GM18517 (cell line): ENCODE data around the gene PLN.

Experiments used
- ATAC-seq: cut with Tn5 transposase; IDR thresholded peaks from one replicate; pipeline ENCODE4 v1.9.1; 2021; ENCODE audit warnings: mild to moderate bottlenecking, moderate library complexity; ENCODE audit not compliant: unreplicated experiment

PLN gene

DNA sequence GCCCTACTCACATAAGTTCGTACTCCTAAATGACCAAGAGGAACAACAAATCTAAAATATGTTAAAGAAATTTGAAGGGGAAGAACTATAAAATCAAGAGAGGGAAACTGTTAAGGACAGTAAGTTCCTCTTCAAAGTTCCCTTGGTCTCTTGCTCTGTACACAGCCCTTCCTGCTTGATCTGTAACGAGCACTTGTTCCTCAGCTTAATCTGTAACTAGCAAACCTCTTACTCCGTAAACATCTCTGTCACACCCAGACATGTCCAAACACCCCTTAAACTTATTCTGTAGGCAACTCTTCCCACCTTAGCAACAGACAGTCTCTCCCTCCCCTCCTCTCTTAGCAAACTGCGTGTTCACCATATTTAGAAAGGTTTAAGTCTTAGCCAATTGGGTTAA is 29.9 kb downstream of the PLN start:
- no peak for ATAC-seq

DNA sequence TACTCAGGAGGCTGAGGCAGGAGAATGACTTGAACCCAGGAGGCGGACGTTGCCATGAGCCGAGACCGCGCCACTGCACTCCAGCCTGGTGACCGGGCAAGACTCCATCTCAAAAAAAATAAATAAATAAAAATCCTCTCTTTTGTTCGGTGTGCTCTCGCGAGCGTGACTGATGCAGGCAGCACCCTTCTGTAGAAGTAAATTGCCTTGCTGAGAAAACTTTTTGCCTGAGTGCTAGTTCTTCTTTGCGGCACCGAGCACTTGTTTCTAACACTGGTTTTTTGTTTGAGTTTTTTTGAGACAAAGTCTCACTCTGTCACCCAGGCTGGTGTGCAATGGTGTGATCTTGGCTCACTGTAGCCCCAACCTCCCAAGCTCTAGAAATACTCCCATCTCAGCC is 30.5 kb downstream of the PLN start:
- ATAC-seq = no peak

DNA sequence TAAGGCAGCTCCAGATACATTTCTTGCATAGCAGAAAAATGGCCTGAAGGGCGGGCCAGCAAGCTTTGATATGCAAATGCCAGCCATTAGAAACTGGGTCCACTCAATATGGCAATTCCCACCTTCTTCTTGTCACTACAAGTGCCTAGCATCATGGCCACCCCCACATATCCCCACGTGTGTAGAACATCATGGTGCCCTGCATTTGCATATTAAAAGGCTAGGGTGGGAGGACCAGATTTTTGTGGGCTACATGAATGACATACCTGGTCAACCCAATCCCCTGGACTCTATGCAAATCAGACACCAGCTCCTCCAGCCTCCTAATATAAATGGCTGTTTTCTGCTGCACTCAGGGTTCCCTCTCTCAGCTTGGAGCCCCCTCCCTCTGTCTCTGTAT is 31.7 kb downstream of the PLN start:
- ATAC-seq = no peak

DNA sequence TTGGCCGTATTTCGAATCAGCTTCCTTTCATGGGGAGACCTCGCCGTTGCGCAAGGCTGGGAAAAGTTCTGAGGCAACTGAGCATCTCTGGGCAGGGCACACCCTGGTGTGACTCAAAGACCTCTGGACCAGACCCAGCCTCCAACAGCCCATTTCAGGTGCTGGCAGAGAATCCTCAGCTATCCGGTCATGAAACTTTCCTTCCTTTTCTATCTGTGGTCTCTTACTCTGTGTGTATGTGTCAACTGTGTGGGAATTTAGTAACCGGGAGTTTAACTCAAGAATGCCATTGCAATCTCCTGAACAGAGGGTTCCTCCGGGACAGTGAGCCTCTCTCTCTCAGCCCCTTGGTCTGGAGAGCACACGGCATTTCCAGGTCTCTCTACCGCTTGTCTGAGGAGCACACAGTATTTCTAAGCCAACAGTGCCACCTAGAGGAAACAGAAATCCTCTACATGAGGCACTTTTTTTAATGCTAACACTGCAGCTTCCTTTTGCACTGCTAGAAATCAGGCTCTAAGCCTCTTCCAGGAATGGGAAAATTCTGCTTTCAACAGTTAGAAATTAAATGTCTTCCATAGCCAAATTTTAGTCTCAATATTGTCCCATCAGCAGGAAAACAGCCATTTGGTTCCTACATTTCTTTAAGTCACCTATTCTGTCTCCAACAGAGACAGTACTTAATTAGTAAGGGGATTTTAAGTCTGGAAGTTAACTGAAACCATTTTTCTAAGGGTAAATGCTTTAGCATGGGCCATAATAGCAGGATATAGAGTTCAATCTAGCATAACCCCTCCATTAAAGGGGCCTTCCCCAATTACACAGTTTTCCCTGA is 32.7 kb downstream of the PLN start:
- ATAC-seq = no peak

DNA sequence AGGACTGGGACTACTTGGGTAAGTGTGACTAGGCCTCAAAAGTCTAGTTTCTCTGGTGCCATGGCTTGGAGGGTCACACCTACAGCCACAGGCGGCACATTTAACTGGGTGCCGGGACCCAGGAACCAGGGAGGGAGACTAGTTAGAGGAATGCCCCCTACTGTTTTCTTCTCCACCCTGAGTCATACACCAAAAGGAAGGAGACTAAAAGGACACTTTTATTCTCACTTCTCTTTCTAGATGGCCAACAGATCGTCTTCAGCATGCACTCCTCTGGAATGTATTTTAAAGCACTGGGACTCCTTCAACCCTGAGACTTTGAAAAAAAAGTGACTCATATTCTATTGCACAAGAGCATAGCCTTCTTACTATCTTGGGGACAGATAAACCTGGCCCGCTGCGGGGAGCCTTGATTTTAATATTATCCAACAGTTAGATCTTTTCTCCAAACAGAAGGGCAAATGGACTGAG is 33.4 kb downstream of the PLN start:
- no peak for ATAC-seq

DNA sequence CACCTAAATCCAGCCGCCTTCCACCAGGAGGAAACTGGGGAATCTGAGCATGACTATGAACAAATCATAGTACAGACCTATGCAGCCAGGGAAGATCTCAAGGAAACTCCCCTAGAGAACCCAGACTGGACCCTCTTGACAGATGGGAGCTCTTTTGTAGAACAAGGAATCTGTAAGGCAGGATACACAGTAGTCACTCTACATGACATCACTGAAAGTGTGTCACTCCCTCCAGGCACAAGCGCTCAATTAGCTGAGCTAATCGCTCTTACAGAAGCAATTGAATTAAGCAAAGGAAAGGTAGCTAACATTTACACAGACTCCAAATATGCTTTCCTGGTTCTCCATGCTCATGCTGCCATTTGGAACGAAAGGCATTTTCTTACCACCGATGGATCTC is 36.8 kb downstream of the PLN start:
- no peak for ATAC-seq

DNA sequence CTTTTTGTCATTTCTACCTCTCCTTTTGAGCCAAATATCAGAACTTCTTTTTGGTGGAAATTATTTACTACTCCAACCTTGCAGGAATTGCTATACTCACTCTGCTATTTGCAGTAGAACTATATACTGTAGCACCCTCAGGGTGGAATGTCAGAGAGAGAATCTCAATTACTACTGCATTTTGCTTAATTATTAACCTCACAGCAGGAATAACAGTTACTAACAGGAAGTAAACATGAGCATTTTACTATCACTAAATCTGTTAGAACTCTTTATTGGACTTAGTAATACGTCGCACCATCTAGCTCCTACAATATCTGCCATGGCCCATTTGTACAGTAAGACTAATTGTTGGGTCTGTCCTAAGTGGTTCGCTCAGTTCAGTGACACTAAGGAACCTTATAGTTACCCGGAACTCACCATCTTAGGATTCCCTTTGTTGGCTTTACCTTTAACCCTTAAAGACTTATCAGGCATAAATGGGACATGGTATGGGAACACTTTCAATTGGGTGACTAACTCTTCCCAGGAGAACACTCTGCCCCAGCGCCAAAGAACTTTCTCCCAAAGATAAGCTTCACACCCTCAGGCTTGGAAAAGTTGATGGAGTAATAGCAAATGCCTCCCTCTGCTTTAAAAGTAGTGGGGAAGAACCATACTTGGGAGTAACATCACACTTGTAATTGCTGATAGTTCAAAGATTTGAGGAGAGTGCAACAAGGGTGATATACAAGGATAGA is 38.8 kb downstream of the PLN start:
- no peak for ATAC-seq

DNA sequence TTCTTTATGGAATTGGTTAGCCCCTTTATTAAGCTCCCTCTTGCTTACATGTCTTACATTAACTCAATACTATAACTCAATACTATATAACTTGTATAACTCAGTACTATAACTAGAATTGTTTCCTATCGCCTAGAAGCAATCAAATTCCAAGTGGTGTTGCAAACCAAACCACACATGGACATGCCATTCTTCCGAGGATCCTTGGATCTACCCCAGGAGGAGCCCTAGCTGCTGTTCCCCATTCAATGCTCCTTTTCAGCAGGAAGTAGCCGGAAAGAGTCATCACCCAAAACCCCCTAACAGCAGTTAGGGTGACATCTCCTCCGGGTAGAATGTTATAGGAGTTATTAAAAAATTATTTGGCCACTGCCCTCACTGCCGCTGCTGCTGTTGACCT is 40.5 kb downstream of the PLN start:
- no peak for ATAC-seq

DNA sequence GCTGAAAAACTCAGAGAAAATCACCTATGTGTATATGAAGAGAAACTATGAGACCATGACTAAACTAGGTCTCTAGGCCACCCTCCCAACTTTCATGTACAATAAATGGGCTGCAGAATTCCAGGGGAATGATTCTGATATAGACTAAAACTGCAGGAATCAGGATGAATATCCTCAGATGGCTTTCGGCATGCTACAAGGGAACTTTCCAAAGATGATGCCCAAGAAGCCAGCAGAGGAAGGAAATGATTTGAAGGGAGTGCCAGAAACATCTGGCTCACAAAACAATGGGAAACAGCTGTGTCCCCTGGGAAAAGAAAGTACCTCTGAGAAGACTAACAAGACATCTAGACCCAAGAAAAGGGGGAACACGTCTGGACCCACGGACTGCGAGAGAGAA is 41.1 kb downstream of the PLN start:
- no peak for ATAC-seq

DNA sequence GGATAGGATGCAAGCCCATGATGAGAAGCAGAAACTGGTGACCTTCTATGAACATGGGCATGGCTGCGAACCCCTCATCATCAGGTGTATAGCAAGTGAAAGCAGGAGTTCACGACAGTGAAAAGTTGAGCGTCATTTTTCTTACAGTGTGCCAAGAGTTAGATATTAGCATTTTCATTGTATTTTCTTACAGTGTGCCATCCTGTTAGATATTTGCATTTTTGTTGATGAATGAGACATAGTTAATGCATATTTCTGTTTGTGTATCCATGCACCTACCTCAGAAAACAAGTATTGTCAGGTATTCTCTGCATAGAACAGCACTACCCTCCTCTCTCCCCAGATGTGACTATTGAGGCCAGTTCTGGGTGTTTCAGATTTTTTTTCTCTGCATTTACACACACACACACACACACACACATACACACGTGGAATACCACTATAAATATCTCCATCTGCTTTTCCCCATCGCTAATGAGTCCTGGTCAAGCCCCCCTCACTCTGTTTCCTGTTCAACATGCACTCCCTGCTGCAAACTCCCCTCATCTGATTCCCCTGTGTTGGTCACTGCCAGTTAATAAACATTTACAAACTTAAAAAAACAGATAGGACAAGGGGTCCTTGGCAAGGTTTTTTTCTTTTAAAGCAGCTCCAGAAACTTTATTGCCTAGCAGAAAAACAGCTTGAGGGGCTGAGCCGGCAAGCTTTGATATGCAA is 41.7 kb downstream of the PLN start:
- ATAC-seq = no peak

DNA sequence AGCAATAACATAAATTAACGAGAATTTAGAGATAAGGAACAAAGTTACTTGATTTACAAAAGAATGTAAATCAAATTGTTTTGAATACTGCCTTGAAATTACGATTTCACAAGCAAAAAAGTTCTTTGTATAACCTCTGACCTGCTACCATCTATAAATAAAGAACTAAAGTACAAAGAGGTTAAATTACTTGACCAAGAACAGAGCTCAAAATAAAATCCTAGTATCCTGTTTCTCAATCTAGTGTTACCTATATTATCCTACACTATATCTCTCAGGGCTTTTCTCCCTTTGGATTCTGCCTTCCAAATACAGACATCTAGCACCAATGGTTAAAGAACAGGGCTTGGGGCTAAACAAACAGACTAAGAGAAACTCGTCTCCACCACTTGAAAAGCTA is 43.8 kb downstream of the PLN start:
- no peak for ATAC-seq

DNA sequence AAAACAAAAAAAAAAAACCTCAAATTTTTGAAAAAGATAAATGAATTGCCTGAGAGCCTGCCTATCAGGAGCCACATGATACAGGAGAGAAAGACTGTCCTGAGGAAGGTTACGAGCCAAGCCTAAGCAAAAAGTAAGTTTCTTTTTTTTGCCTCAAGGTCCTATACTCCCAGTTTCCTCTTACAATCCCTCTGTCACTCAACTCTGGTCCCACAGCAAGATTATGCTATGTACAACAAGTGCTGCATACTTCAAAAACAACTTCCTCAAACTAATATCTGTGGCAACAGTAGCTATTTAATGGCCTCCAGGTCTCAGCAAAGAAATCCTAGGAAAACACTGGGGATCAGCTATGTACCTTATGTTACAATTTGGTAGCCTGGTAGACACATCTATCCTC is 46.8 kb downstream of the PLN start:
- no peak for ATAC-seq

DNA sequence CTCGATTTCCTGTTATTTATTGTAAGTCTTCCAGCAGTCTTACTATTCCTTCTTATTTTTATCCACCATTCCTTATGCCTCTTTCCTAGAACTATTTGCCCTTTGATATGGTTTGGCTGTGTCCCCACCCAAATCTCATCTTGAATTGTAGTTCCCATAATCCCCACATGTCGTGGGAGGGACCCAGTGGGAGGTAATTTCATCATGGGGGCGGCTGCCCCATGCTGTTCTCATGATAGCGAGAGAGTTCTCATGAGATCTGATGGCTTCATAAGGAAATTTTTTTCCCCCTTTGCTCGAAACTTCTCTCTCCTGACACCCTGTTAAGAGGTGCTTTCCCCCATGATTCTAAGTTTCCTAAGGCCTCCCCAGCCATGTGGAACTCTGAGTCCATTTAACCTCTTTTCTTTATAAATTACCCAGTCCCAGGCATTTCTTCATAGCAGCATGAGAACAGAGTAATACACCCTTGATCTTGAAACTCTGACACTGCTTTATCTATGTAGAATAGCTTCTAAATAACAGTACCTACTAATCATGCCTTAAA is 48.8 kb downstream of the PLN start:
- no peak for ATAC-seq

DNA sequence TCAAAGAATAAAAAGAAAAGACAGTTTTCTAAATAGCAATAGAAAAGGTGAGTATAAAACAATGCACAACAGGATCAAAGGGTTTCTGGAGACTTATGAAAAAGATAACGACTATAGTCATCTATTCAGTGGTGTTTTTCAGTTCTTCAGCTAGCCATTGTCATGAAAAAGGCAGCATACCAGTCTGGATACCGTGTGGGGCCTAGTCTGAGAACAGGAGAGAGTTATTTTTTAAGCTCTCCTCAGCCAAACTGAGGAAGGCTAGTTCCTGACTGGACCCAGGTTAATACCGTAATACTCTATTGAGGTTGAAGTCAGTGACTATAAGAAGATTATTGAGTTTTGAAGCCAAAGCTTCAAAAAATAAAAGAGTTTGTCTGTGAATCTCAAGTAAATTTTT is 49.5 kb downstream of the PLN start:
- no peak for ATAC-seq

DNA sequence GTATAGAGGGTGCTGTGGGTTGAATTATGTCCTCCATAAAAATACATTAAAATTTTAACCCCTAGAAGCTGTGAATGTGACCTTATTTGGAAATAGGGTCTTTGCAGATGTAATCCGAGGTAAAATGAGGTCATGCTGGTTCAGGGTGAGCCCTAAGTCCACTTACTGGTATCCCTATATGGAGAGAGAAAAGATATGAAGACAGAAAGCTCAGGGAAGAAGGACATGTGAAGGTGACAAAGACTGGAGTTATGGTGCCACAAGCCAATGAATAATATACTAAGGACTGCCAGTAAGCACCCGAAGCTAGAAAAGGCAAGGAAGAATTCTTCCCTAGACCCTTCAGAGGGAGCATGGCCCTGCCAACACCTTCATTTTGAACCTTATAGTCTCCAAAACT is 50.2 kb downstream of the PLN start:
- ATAC-seq = no peak

DNA sequence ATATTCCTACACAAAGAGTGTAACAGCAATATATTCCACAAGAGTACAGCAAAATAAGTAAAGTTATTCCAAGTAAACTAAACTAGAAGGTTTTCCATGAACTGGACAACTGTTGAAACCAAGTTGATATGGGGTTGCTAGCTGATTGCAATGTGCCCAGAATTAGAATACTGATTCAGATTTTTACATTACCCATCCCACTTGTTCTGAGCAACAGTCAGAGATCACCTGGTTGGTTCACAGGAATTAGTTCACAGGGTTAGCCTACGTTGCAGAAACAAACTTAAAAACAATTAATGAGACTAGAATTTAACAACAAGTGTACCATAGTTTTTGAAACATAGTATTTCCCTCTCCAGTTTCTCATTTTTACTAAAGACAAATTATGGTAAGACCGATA is 54.2 kb downstream of the PLN start:
- ATAC-seq = no peak

DNA sequence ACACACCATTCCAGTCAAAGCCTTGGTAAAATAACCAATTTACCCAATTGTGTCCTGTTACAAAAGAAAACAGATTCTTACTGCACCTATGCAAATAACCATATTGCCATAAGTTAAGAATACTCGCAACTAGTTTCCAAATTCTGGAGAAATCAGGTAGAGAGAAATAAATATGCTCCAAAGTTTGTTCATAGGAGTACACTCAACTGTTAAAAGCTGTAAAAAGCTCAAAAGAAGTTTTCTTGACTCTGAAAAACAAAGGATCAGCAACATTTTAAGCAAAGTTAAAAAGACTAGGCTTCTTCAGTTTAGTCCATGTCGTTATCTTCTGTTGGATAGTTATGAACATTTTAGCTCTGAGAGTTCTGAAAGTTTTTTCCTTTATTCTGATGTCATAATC is 55.3 kb downstream of the PLN start:
- ATAC-seq = no peak

DNA sequence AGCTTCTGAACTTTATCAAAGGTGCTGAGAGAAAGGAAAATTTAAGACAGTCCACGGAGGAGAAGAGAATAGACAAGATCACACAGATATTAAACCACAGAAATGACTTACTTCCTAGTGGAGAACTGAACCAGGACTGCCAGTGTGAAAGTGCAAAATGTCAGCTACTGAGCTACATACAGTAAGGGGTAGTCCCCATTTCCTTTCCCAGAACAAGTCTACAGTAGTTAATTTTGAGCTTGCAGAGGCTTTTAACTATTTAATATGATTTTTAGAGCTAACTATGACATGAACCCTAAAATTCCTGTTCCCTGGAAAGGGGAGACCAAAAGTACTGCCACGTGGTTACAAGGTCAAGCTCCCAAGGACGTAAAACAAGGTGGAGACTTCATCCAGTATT is 58.2 kb downstream of the PLN start:
- ATAC-seq = no peak

DNA sequence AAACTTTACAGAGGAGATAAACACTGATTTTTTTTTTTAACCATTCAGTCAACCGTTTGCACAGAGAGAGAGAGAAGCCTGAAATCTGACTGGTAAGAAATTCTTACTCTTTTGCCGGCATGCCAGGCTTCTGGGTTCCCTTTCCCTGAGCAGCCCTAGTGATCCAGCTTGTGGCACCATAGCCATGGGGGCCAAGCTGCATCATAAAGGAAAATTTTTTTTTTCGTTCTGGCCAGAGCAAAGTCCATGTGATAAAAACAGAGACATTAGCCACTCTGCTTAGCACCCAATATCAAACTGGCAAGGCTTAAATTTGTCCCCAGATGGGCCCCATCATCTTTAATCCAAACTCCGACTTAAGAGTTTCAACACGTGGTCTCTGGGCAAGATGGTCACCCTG is 58.8 kb downstream of the PLN start:
- no peak for ATAC-seq
